Ovary (tissue), 3 donors: ENCODE measurements around the gene FLYWCH1.

Source experiments
- CTCF ChIP-seq, 3 donors: fragments of 450-650 bp in 2 of 3; fragments of 200-600 bp in 1 of 3; IDR thresholded peaks; one replicate each; pipeline versions ENCODE4 v1.5.1 to v1.8.0; 2016 to 2022; ENCODE audit warnings: antibody characterized with exemption in 3 of 3, mild to moderate bottlenecking in 1 of 3
- EP300 ChIP-seq: sonication (generic); formaldehyde crosslinking; IDR thresholded peaks from one replicate; pipeline ENCODE4 v1.6.1; 2017; ENCODE audit warnings: antibody characterized with exemption
- POLR2A ChIP-seq: fragments of 450-650 bp; IDR thresholded peaks from one replicate; pipeline ENCODE4 v1.6.1; 2017; ENCODE audit warnings: antibody characterized with exemption, mild to moderate bottlenecking, moderate library complexity
- donor health status: DM: no; HTN: no; CAD: no.

DNA sequence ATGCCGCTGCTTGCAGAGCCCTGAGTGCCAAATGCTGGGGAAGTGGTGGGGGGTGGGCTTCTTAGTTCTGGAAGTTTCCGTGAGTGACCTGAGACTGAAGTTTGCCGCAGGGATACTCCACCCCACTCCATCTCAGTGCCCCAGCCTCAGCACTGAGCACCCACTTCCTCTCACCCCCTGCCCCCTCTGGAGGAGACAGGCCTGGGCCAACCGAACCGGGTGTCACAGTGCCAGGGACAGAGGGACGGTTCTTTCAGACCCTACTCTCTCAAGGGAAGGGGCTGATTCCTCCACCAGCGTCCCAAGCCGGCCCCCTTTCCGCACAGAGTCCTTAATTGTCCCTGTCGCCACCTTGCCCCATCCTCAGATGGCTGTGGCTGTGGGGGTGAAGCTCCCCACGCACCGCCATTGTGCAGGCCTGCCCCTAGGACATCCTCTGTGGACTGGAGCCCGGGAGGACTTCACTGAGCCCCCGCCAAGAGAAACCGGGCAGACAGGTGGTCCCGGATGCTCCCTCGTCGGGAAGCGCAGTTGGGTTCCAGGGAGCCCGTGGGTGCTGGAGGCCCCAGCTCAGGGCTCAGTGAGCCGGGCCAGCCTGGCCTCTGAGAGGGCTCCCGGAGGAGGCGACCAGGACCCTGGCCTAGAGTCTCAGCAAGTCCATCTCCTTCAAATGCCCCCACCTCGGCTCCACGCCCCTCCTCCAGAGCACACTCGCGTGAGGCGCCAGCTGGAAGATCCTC lies 50.8 kb downstream of the FLYWCH1 start:
- TF ChIP-seq CTCF (IDR thresholded peaks at IDR 0.05) (no peak), EP300 (no peak), POLR2A (no peak)
